Loucy (cell line): ENCODE results near the gene SLC25A21.

Experiments
- H2AFZ ChIP-seq: fragments of 200-600 bp; sonication (generic); 2 replicates; pipeline ENCODE4 v1.6.0; 2016; ENCODE audit warnings: antibody characterized with exemption, mild to moderate bottlenecking, low read length, moderate library complexity
- H3F3A ChIP-seq: fragments of 200-600 bp; 2 replicates; pipeline ENCODE4 v1.6.0; 2016; ENCODE audit warnings: antibody characterized with exemption, low read depth, mild to moderate bottlenecking
- H3K27me3 ChIP-seq: fragments of 200-600 bp; sonication (generic); 2 replicates; pipeline ENCODE4 v1.6.1; 2014; ENCODE audit warnings: low read length, mild to moderate bottlenecking; ENCODE audit not compliant: insufficient read depth, poor library complexity, severe bottlenecking
- H3K36me3 ChIP-seq: fragments of 200-600 bp; sonication (generic); 2 replicates; pipeline ENCODE4 v1.6.1; 2016; ENCODE audit warnings: low read length; ENCODE audit not compliant: insufficient read depth
- H3K4me1 ChIP-seq: fragments of 200-600 bp; sonication (generic); 2 replicates; pipeline ENCODE4 v1.5.1; 2014; ENCODE audit warnings: low read length, mild to moderate bottlenecking; ENCODE audit not compliant: insufficient read depth, poor library complexity, severe bottlenecking
- H3K4me2 ChIP-seq: fragments of 200-600 bp; sonication (generic); 2 replicates; pipeline ENCODE4 v1.6.0; 2014; ENCODE audit warnings: antibody characterized with exemption, low read length, low read depth, mild to moderate bottlenecking; ENCODE audit not compliant: poor library complexity, severe bottlenecking
- H3K4me3 ChIP-seq: fragments of 200-600 bp; sonication (generic); 2 replicates; pipeline ENCODE4 v1.5.1; 2014; ENCODE audit warnings: low read length, mild to moderate bottlenecking, mixed read lengths; ENCODE audit not compliant: poor library complexity, severe bottlenecking
- H3K79me2 ChIP-seq: fragments of 200-600 bp; sonication (generic); 2 replicates; pipeline ENCODE4 v1.6.1; 2014; ENCODE audit warnings: low read length; ENCODE audit not compliant: insufficient read depth
- H3K9ac ChIP-seq: fragments of 200-600 bp; sonication (generic); 2 replicates; pipeline ENCODE4 v1.6.0; 2014; ENCODE audit warnings: mild to moderate bottlenecking, low read depth, low read length, moderate library complexity; ENCODE audit not compliant: poor library complexity, severe bottlenecking
- H3K9me2 ChIP-seq: fragments of 200-600 bp; sonication (generic); replicated peaks from 2 replicates; pipeline ENCODE4 v1.6.1; 2016; ENCODE audit warnings: low read depth, low read length, mixed read lengths
- H3K9me3 ChIP-seq: fragments of 200-600 bp; sonication (generic); 2 replicates; pipeline ENCODE4 v1.6.1; 2014; ENCODE audit warnings: mild to moderate bottlenecking, antibody characterized with exemption, low read length, low read depth; ENCODE audit not compliant: insufficient read depth
- H4K20me1 ChIP-seq: fragments of 200-600 bp; sonication (generic); 2 replicates; pipeline ENCODE4 v1.6.0; 2014; ENCODE audit warnings: antibody characterized with exemption, low read length, mild to moderate bottlenecking; ENCODE audit not compliant: insufficient read depth, poor library complexity, severe bottlenecking
- CTCF ChIP-seq: fragments of 200-600 bp; sonication (generic); conservative IDR thresholded peaks from 2 replicates; pipeline ENCODE4 v1.5.1; 2014; ENCODE audit warnings: mild to moderate bottlenecking, antibody characterized with exemption, low read length
- EZH2phosphoT487 ChIP-seq: fragments of 200-600 bp; IDR thresholded peaks from 2 replicates; pipeline ENCODE4 v1.6.1; 2018; ENCODE audit warnings: antibody characterized with exemption, mild to moderate bottlenecking, moderate library complexity, borderline replicate concordance

SLC25A21 gene

GRCh38 chr14:36805131-36805559, 367.3 kb downstream of the SLC25A21 start:
- Histone ChIP-seq H3K4me2 (no peak overlapping the region), H3K9me3 (no peaks in the 10 kb centered on the region), H2AFZ (no peak overlapping the region), H3K9me2 (no peaks in the 10 kb centered on the region), H3K9ac (no peak overlapping the region), H3F3A (no peaks in the 10 kb centered on the region), H3K36me3 (no peaks in the 10 kb centered on the region), H3K4me3 (no peak overlapping the region), H3K4me1 (no peaks in the 10 kb centered on the region), H3K79me2 (no peaks in the 10 kb centered on the region), H3K27me3 (no peaks in the 10 kb centered on the region), H4K20me1 (no peaks in the 10 kb centered on the region)
- TF ChIP-seq EZH2phosphoT487 (no peak), CTCF (no peak)

GRCh38 chr14:36797634-36798033, 374.8 kb downstream of the SLC25A21 start:
- Histone ChIP-seq H3K36me3 (no peaks in the 10 kb centered on the region), H3K27me3 (no peaks in the 10 kb centered on the region), H3K4me3 (no peak overlapping the region), H3K4me1 (no peaks in the 10 kb centered on the region), H3K9me2 (no peaks in the 10 kb centered on the region), H3K79me2 (no peaks in the 10 kb centered on the region), H3K4me2 (no peak overlapping the region), H3K9ac (no peak overlapping the region), H3K9me3 (no peaks in the 10 kb centered on the region), H2AFZ (no peak overlapping the region), H4K20me1 (no peaks in the 10 kb centered on the region), H3F3A (no peaks in the 10 kb centered on the region)
- TF ChIP-seq EZH2phosphoT487 (no peak), CTCF (no peak)

GRCh38 chr14:36791402-36791801, 381.0 kb downstream of the SLC25A21 start:
- H3K4me3 ChIP-seq, result no peak overlapping the region
- H3K9ac ChIP-seq, result no peak overlapping the region
- no peaks in the 10 kb centered on the region for H3K4me1 ChIP-seq
- no peaks in the 10 kb centered on the region for H3K9me3 ChIP-seq
- no peak for TF ChIP-seq EZH2phosphoT487
- no peak for TF ChIP-seq CTCF
- H3K27me3 ChIP-seq, result no peaks in the 10 kb centered on the region
- no peaks in the 10 kb centered on the region for H3K79me2 ChIP-seq
- no peaks in the 10 kb centered on the region for H3K9me2 ChIP-seq
- no peak overlapping the region for H3K4me2 ChIP-seq
- H2AFZ ChIP-seq, result no peak overlapping the region
- H3K36me3 ChIP-seq, result no peaks in the 10 kb centered on the region
- no peaks in the 10 kb centered on the region for H4K20me1 ChIP-seq
- H3F3A ChIP-seq, result no peaks in the 10 kb centered on the region
